Left ventricle myocardium inferior (tissue), 1 donor: ENCODE measurements around the gene DGAT2. TPM values are rescaled to one million over a fixed set of nuclear protein-coding genes. Genes with fewer than 3 reads are reported as not detected.

ENCODE experiments used
- DNase-seq: peaks from one replicate; pipeline ENCODE4 v3.0.0-alpha.2; 2020
- H3K27ac ChIP-seq: fragments of 200-600 bp; replicated peaks from 2 replicates; pipeline ENCODE4 v1.8.0; 2021
- H3K27me3 ChIP-seq: fragments of 200-600 bp; 2 replicates; pipeline ENCODE4 v1.8.0; 2021; ENCODE audit warnings: low read depth
- H3K36me3 ChIP-seq: fragments of 200-600 bp; 2 replicates; pipeline ENCODE4 v1.8.0; 2021
- H3K4me1 ChIP-seq: fragments of 200-600 bp; 2 replicates; pipeline ENCODE4 v1.8.0; 2021
- H3K4me3 ChIP-seq: fragments of 200-600 bp; 2 replicates; pipeline ENCODE4 v1.8.0; 2021; ENCODE audit warnings: mild to moderate bottlenecking, moderate library complexity
- H3K9me3 ChIP-seq: fragments of 200-600 bp; replicated peaks from 2 replicates; pipeline ENCODE4 v1.8.0; 2021
- CTCF ChIP-seq: fragments of 200-600 bp; IDR thresholded peaks from 2 replicates; pipeline ENCODE4 v1.8.0; 2021; ENCODE audit warnings: antibody characterized with exemption, mild to moderate bottlenecking, borderline replicate concordance
- intact Hi-C: fragments of 100-400 bp; cut with micrococcal nuclease; formaldehyde crosslinking; loops from one replicate; pipeline ENCODE4 v1.11.0; 2022
- total RNA-seq: library from RNA; stranded (reverse); fragmentation: NEBNext Ultra II Directional; extraction: Animal tissue kit (Norgen Biotek cat#: 25700); gene quantifications from one replicate; pipeline ENCODE4 v1.2.1, GENCODE V29; 2021
- donor health status: DM: no; HTN: yes; CAD: no; lungs with severe emphysema.

The DGAT2 gene
- total RNA-seq, 1 donor from 2014 or later, result 6.9 TPM

- intact Hi-C loops, result no loop called here
- peaks cover 23% of the 10 kb centered on the region for H3K4me1 ChIP-seq
- no peaks in the 10 kb centered on the region for H3K27me3 ChIP-seq
- no peaks in the 10 kb centered on the region for H3K9me3 ChIP-seq
- no peaks in the 10 kb centered on the region for H3K36me3 ChIP-seq
- no peak overlapping the region for H3K4me3 ChIP-seq
- no peak for TF ChIP-seq CTCF
- no peak for DNase-seq
- peak overlapping the region; percentile 68 for H3K27ac ChIP-seq
Observed at GRCh38 chr11:75849894-75850293, 81.3 kb downstream of the DGAT2 start.

- Histone ChIP-seq H3K4me1 (peaks cover 23% of the 10 kb centered on the region), H3K4me3 (peak overlapping the region; percentile 11), H3K36me3 (no peaks in the 10 kb centered on the region), H3K27ac (peak overlapping the region; percentile 68), H3K9me3 (no peaks in the 10 kb centered on the region), H3K27me3 (no peaks in the 10 kb centered on the region)
- DNase-seq, result no peak
- intact Hi-C loops, result no loop called here
- no peak for TF ChIP-seq CTCF
Observed at GRCh38 chr11:75850787-75851186, 82.2 kb downstream of the DGAT2 start.

Other genes starting within 250 kb of the DGAT2 start
- 4.4 TPM for gene GDPD5, start 242.8 kb upstream of the DGAT2 start, total RNA-seq
- 57.6 TPM for gene SERPINH1, start 206.5 kb upstream of the DGAT2 start, total RNA-seq
- 5.7 TPM for gene MAP6, start 99.7 kb upstream of the DGAT2 start, total RNA-seq
- not detected for gene MOGAT2, start 50.9 kb upstream of the DGAT2 start, total RNA-seq
- gene UVRAG, start 46.4 kb downstream of the DGAT2 start, total RNA-seq, result 11.4 TPM